IPS-15b (cell line): ENCODE data around the gene G3BP2.
"Not testable (repeated sequence)": the region's sequence is repeated elsewhere in the genome, so short reads cannot be mapped to it uniquely, and the experiment has no call there.

ENCODE experiments used
- H3K27me3 ChIP-seq: one replicate; pipeline ENCODE4 v1.6.1; 2013; ENCODE audit warnings: low read length; ENCODE audit not compliant: control insufficient read depth, insufficient read depth
- H3K36me3 ChIP-seq: one replicate; pipeline ENCODE4 v1.6.1; 2013; ENCODE audit warnings: low read length; ENCODE audit not compliant: control insufficient read depth, insufficient read depth
- H3K4me1 ChIP-seq: one replicate; pipeline ENCODE4 v1.6.1; 2013; ENCODE audit warnings: mild to moderate bottlenecking, low read length; ENCODE audit not compliant: control insufficient read depth, insufficient read depth
- H3K4me3 ChIP-seq: one replicate; pipeline ENCODE4 v1.5.1; 2013; ENCODE audit warnings: low read depth, low read length
- H3K9ac ChIP-seq: one replicate; pipeline ENCODE4 v1.6.1; 2013; ENCODE audit warnings: low read depth, mild to moderate bottlenecking, low read length
- H3K9me3 ChIP-seq: one replicate; pipeline ENCODE4 v1.6.1; 2013; ENCODE audit warnings: mild to moderate bottlenecking, low read length; ENCODE audit not compliant: control insufficient read depth, insufficient read depth

The G3BP2 gene

DNA sequence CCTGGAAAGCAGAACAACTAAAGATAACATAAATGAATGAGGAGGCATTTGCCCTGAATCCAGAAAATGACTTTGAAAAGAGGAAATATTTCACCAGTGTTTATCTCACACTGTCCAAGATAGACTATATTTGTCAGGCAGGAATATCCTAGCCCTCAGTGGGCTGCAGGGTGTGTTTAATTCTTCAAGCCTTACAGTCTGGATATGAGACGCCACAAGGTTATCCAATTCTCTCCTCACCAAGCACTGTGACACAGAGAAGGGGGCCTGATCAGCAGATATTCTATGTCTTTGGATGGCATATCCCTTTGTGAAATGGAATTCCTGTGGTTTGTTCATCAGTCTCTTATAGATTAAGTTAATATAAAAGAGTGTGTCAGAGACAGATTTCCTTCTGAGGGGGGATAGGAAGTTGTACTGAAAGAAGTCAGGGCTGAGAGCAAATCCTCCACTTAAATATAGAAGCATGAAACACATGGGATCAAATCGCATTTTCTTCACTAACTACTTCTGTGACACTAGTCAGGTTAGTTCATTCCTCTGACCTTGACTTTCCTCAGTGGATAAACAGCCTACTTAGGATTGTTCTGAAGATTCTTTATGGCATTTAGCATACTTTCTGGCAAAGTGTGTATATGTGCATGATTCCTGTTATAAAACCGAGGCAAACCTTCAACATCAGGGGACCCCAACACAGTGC, 6.8 kb upstream of the G3BP2 start:
- Histone ChIP-seq H3K4me1 (no peaks in the 10 kb centered on the region), H3K4me3 (no peak overlapping the region), H3K36me3 (peaks cover 4% of the 10 kb centered on the region), H3K9ac (no peak overlapping the region), H3K9me3 (no peaks in the 10 kb centered on the region), H3K27me3 (no peaks in the 10 kb centered on the region)

DNA sequence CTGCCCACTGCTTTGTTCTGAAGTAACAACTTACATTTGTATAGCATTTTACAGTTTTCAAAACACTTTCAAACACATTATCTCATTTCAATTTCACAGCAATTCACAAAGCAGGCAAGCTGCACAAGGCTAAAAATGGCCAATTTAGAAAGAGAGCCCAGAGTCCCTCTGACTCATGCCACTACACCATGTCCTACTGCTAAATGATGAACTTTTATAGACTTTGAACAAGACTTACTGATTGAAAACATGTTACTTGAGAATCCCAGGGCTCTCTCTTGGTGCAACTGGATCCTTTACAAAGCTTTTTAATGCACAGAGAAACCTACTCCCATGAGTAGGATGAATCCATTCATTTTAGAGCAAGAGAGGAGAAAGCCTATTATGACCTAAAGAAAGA, 5.8 kb upstream of the G3BP2 start:
- Histone ChIP-seq H3K27me3 (no peaks in the 10 kb centered on the region), H3K36me3 (peaks cover 4% of the 10 kb centered on the region), H3K9ac (no peak overlapping the region), H3K4me1 (peaks cover 2% of the 10 kb centered on the region), H3K4me3 (no peak overlapping the region), H3K9me3 (no peaks in the 10 kb centered on the region)

- H3K36me3 ChIP-seq, result peaks cover 4% of the 10 kb centered on the region
- H3K27me3 ChIP-seq, result no peaks in the 10 kb centered on the region
- H3K9me3 ChIP-seq, result no peaks in the 10 kb centered on the region
Measured at GRCh38 chr4:75678473-75678872, 5.3 kb upstream of the G3BP2 start.

DNA sequence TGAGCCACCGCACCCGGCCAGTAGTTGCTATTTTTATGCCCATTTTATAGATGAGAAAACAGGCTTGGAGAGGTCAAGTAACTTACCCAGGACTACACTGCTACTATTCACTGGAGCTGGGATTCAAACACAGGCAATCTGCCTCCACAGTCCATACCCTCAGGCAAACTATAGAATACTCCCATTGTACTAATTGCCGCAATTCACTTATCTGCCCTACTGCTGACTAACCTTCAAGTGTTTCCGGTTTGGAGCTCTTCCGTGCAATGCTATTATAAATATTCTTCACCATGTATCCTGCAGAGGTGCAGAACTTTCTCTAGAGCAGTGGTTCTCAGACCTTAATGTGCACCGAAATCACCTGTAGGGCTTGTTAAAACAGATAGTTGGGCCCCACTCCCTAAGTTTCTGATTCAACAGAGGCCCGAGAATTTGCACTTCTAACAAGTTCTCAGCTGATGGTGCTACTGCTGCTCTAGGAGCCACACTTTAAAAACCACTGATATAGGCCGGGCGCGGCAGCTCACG, 1.9 kb upstream of the G3BP2 start:
- no peaks in the 10 kb centered on the region for H3K27me3 ChIP-seq
- H3K4me1 ChIP-seq, result peaks cover 10% of the 10 kb centered on the region
- no peaks in the 10 kb centered on the region for H3K36me3 ChIP-seq
- H3K9me3 ChIP-seq, result no peaks in the 10 kb centered on the region
- H3K9ac ChIP-seq, result no peak overlapping the region
- no peak overlapping the region for H3K4me3 ChIP-seq

More at GRCh38 chr4:75678473-75678872, 5.3 kb upstream of the G3BP2 start:
- Histone ChIP-seq H3K4me3 (no peak overlapping the region), H3K9ac (no peak overlapping the region), H3K4me1 (peaks cover 2% of the 10 kb centered on the region)

DNA sequence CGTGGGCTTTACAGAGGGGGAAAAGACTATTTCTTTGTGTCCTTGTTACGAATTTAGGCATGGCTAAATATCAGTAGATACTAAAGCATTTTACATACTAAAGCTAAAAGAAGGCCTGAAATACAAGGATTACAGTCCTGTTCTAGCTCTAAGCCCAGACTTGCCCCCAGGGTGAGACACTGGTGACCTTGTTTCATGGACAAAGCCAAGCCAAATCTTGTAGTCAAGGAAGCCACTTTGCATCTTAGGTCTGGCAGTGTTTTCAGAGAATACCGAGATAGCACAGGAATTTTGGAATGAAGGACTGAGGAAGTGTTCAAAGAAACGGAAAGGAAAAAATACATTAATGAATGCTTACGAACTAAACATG, 733 bp upstream of the G3BP2 start:
- Histone ChIP-seq H3K9me3 (no peaks in the 10 kb centered on the region), H3K27me3 (no peaks in the 10 kb centered on the region), H3K4me3 (peak overlapping the region; percentile 71), H3K9ac (peak overlapping the region; percentile 82), H3K4me1 (peaks cover 10% of the 10 kb centered on the region), H3K36me3 (no peaks in the 10 kb centered on the region)

DNA sequence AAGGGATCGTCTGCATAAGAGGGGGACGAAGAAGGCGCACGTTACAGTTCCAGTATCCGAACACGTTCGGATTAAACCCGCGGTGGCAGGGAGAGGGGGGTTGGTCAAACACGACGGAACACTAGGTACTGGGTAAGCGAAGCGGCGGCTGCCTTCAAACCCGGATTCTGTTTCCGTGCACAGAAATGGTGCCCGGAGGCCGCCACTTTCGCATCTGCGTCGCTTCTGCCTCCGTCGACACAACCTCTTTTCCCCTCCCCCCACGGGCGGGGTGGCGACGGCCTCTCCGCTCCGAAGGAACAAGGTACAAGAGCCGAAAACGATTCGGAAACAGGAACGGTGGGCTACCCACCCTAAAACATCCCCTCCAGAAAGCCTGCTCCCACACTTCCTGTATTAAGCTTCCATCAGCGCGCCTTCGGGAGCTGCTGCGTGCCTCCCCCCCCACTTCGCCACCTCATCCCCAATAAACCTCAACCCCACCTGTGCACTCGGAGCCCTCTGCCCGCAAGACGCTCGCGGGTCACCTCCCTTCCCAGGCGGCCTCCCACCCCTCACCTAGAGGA, 667 bp downstream of the G3BP2 start:
- H3K9ac ChIP-seq, result peak overlapping the region; percentile 88
- H3K4me1 ChIP-seq, result peaks cover 13% of the 10 kb centered on the region
- no peaks in the 10 kb centered on the region for H3K36me3 ChIP-seq
- H3K4me3 ChIP-seq, result peak overlapping the region; percentile 97
- no peaks in the 10 kb centered on the region for H3K9me3 ChIP-seq
- no peaks in the 10 kb centered on the region for H3K27me3 ChIP-seq

DNA sequence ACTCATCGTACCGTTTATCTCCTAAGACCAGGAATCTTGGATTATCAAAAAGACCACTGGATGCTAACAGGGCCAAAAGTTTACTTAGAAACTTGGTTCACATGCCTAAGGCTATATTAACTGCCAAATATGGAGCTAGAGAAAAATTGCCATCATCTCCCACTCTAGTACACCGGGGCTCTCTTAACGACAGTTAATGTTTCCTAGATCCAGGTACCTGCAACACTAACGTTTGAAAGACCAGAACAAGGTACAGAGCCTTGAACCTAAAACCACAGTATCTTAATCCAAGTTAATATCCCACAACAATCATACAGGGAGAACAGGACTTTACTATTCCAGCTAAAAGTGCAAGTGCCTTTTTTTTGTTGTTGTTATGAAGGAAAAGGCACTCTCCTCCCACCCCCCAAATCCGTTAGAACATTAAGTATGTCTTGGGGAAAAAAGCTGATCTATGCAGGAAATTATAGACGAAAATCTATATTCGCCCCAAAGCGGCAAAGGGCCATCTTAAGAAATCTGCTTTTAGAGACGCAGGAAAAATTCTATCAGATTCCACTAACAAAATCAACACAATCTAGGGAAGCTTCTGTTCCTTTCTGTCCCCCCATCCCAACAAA, 1.3 kb downstream of the G3BP2 start:
- Histone ChIP-seq H3K9ac (peak overlapping the region; percentile 88), H3K27me3 (no peaks in the 10 kb centered on the region), H3K4me1 (peaks cover 13% of the 10 kb centered on the region)

GRCh38 chr4:75668596-75668995, 4.6 kb downstream of the G3BP2 start:
- H3K4me1 ChIP-seq, result peaks cover 16% of the 10 kb centered on the region
- no peaks in the 10 kb centered on the region for H3K27me3 ChIP-seq
- no peak overlapping the region for H3K9ac ChIP-seq
- H3K4me3 ChIP-seq, result peak overlapping the region; percentile 0
- no peaks in the 10 kb centered on the region for H3K9me3 ChIP-seq
- H3K36me3 ChIP-seq, result no peaks in the 10 kb centered on the region

More for the DNA sequence above, 1.3 kb downstream of the G3BP2 start:
- Histone ChIP-seq H3K9me3 (no peaks in the 10 kb centered on the region), H3K4me3 (peak overlapping the region; percentile 97), H3K36me3 (no peaks in the 10 kb centered on the region)

DNA sequence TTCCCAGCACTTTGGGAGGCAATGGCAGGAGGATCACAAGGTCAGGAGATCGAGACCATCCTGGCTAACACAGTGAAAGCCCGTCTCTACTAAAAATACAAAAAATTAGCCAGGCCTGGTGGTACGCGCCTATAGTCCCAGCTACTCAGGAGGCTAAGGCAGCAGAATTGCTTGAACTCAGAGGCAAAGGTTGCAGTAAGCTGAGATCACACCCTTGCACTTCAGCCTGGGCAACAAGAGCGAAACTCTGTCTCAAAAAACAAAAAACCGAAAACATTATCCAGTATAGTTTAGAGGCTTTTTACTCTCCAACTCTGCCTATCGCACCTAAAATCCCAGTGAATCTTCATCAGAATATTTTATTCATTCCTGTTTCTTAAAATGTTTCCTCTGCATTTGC, 5.6 kb downstream of the G3BP2 start:
- not testable (repeated sequence) for H3K9me3 ChIP-seq, H3K36me3 ChIP-seq, H3K4me3 ChIP-seq, H3K27me3 ChIP-seq, H3K9ac ChIP-seq
- peaks cover 16% of the 10 kb centered on the region for H3K4me1 ChIP-seq

GRCh38 chr4:75666299-75666698, 6.9 kb downstream of the G3BP2 start:
- peaks cover 16% of the 10 kb centered on the region for H3K4me1 ChIP-seq
- H3K9me3 ChIP-seq, result no peaks in the 10 kb centered on the region
- no peak overlapping the region for H3K9ac ChIP-seq
- no peaks in the 10 kb centered on the region for H3K36me3 ChIP-seq
- H3K27me3 ChIP-seq, result no peaks in the 10 kb centered on the region
- no peak overlapping the region for H3K4me3 ChIP-seq

GRCh38 chr4:75664604-75665003, 8.6 kb downstream of the G3BP2 start:
- H3K9ac ChIP-seq, H3K4me1 ChIP-seq, H3K36me3 ChIP-seq, H3K4me3 ChIP-seq, H3K9me3 ChIP-seq, H3K27me3 ChIP-seq: not testable (repeated sequence)

DNA sequence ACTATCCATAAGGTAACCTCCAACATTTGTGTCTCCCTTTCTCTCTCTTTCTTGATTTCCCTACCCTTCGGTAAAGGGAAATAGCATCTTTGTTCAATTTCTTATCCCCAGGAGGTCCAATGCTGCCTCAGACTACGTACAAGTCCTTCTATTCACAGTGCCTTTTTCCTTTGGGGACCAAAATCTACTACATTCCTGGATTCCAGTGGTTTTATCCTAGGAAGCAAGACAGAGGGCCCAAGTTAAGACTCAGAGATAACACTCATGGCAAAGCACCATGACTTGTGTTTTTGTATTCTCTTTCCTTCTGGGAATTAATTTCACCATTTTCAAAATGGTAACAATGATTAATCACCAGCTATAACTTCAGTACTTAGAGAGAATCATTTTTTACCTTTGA, 10.6 kb downstream of the G3BP2 start:
- no peaks in the 10 kb centered on the region for H3K27me3 ChIP-seq
- H3K9me3 ChIP-seq, result no peaks in the 10 kb centered on the region
- no peak overlapping the region for H3K4me3 ChIP-seq
- no peak overlapping the region for H3K9ac ChIP-seq
- H3K36me3 ChIP-seq, result no peaks in the 10 kb centered on the region
- peaks cover 5% of the 10 kb centered on the region for H3K4me1 ChIP-seq
